IPS-NIHi11 (cell line): ENCODE data around the gene TPRN.

Experiments
- DNase-seq: peaks from one replicate; pipeline ENCODE4 v3.0.0; 2012; ENCODE audit warnings: mixed read lengths, low spot score

Gene TPRN

DNA sequence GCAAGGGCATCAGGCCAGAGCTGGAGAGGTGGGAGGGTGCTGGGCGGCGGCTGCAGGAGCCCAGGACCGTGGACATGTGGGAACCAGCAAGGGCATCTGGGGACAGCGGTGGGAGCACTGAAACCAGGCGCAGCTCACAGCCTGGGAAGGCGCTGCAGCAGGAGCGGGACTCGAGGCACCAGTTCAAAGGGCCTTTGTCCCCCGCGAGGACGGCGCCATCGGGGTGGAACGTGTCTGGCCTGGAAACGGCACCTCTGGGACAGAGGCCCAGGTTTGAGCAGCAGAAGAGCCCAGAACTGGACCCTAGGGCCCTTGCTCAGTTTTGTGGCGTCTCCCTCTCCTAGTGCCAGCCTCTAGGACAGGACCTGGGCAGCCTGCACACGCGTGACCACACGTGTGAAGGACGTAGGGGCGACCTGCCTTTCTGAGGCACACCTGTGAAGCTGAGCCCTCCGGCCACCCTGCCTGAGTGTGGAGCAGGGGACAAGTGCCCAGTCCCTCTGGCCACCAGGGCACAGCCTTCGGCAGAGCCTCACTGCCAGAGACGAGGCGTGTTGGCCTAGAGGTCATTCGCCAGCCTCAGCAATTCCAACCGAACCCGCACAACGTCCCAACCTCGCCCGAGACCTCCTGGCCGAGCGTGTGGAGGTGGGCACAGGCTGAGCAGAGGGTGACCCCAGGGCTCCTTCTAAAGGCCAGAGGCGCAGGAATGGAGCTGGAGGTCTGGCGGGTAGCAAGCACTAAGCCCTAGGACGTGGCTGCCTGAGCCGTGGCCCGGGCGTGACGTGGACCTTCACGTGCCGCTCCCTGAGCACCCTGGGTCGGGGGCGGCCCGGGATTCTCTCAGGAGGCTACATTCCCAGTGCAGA lies 26.5 kb downstream of the TPRN start:
- no peak for DNase-seq

DNA sequence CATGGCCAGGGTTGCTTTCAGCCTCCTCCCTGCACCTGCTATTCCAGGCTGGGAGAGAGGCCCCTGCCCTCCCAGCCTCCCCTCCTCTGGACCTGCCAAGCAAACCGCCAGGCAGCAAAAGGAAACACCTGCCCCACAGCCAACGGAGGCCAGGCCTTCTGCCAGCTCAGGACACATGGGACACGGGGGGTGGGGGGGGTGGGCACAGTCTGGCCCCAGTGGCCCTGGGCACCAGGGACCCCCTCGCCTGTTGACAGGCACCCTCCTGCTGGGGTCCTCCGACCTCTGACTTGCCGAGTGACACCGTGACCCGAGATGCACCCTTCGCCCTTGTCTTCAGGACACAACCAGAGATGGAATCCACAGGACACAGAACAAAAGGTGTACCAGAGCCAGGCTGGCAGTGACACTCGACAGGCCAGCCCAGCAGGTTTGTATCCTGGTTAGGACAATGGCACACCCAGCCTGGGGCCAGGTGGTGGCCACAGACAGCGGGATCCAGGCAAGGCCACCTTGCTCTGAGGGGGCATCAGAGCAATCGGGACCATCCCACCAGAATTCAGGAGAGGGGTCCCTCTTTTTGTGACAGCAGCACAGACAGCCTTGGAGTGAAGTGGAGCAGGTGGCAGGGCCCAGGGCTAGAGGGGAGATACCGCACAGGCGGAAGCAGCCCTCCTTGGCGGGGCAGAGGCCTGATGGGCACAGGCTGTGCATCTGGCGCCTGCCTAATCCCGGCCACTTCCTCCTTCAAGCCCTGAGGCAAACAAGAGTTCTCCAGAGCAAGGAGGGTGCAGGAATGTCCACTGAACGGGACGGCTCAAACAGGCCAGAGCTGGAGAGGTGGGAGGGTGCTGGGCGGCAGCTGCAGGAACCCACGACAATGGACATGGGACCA lies 27.4 kb downstream of the TPRN start:
- DNase-seq = no peak

DNA sequence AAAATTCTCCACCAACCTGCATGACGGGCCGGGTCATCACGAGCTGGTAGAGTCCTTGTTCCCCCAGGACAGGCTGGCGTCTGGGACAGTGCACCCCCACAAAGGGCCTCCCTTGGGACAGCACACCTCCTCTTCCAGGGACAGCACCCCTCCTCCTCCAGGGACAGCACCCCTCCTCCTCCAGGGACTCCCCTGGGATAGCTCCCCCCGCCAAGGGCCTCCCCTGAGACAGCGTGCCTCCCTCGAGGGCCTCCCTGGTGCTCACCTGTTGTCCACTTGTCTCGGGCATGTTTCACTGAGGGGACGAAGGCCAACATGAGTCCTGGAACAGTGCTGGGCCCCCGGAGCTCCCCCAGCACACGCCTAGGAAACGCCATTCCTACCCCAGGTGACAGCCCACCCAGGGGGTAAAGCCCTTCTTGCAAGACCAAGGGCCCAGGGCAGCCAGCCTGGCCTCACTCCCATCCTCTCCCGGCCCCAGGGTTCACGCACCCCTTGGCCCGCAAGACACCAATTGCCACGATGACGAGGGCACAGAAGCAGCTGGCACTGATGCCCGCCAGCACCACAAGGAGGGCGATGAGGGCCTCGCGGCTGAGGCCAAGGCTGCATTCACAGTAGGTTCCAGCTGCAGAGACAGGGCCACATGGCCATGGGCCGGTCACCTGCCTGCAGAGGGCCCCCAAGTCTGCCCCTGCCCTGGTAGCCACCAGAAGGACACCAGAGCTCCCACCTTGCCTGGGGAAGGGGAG lies 29.2 kb downstream of the TPRN start:
- no peak for DNase-seq

DNA sequence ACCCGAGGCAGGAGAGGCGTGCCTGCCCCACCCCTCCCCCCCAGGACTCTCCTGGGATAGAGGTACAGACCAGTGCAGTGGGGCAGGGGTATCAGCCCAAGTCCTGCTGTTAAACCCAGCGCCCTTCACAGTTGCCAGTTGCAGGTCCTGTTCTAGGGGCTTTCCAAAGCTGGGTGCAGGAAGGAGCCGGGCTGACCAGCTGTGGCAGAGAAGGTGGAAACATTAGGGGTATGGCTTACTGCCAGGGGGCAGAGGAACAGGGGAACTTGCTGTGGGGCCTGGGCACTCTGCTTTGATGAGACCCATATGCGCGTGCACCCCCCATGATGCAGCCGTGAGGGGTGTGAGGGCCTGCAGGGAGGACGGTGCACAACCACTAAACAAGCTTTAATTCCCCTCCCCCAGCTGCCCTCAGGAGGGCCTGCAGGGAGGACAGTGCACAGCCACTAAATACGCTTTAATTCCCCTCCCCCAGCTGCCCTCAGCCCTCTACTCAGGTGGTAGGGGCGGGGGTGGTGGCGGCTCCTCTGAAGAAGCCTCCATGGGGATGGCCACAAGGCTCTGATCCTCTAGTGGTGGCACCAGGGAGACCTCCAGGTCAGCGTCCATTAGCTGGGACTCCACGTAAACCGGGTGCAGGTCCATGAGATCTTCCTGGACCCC lies 29.9 kb downstream of the TPRN start:
- no peak for DNase-seq

DNA sequence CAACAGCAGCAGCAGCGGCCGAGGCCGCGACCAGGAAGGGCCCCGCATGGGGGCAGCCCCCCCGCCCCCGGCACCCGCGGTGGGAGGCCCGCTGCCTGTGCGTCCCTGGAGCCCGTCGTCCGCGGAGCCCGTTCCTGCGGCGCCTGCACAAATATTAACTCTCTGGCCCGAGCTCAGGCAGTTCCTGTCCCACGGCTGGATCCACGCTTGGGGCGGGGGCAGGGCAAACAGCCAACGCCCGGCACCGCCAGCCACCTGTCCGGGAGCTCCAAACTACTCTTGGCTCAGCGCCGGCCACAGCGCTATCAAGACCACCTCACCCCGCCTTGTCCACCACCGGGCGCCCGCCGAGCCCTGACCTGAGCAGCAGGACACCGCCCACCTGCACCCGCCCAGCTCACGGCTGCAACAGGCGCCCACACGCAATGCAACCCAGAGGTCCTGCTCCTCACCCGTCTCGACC lies 30.6 kb downstream of the TPRN start, which contains the start of gene LRRC26:
TSS of gene LRRC26 (minus strand) at position 156 of the 463 bp plus-strand sequence. CDS start at position 48, 108 bp downstream.
- no peak for DNase-seq

DNA sequence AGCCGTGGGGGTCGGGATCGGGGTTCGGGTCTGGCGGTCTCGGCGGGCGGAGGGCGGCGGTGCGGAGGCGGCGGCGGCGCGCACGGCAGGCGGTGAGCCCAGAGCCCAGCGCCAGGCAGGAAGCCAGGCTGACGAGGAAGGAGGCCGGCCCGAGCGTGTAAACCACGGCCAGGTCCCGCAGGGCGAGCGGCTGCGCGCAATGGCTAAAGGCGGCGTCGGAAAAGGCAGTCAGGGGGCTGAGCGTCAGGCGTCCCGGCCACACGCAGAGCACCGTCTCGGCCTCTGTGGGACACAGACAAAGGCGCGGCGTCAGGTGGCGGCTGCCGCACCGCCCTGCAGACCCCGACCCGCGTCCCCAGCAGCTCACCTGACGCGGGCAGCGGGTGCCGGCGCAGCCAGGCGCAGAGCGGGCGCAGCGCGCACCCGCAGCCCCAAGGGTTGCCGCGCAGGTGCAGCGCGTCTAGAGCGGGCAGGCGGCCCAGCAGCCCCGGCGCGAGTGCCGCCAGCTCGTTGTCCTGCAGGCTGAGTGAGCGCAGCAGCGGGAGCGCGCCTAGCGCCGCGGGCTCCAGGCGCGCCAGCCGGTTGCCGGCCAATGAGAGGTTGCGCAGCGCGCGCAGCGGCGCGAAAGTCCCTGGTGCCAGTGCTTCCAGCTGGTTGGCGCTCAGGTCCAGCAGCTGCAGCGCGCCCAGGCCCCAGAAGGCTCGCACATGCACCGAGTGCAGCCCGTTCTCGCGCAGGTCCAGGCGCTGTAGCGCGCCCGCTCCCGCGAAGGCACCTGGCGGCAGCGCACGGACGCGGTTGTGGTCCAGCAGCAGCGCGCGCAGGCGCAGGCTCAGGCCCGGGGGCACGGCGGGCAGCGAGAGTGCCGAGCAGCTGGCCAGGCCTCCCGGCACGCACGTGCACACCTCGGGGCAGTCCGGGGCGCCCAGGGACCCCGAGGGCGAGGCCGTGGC lies 31.4 kb downstream of the TPRN start:
- DNase-seq = peak; percentile 93

DNA sequence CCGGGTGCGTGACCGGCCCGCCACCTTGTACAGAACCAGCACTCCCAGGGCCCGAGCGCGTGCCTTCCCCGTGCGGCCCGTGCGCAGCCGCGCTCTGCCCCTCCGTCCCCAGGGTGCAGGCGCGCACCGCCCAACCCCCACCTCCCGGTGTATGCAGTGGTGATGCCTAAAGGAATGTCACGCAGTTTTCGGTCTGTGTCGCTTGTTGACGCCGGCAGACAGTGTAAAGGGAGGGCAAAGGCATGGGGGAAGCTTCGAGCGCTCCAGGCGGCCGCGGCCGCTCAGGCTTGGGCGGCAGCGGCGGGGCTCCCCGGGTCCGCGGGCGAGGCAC lies 32.0 kb downstream of the TPRN start:
- DNase-seq = no peak

DNA sequence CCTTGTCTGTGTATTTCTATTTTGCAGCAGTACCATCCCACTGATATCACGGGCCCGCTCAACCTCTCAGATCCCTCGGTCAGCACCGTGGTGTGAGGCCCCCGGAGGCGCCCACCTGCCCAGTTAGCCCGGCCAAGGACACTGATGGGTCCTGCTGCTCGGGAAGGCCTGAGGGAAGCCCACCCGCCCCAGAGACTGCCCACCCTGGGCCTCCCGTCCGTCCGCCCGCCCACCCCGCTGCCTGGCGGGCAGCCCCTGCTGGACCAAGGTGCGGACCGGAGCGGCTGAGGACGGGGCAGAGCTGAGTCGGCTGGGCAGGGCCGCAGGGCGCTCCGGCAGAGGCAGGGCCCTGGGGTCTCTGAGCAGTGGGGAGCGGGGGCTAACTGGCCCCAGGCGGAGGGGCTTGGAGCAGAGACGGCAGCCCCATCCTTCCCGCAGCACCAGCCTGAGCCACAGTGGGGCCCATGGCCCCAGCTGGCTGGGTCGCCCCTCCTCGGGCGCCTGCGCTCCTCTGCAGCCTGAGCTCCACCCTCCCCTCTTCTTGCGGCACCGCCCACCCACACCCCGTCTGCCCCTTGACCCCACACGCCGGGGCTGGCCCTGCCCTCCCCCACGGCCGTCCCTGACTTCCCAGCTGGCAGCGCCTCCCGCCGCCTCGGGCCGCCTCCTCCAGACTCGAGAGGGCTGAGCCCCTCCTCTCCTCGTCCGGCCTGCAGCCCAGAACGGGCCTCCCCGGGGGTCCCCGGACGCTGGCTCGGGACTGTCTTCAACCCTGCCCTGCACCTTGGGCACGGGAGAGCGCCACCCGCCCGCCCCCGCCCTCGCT lies 32.6 kb downstream of the TPRN start:
- peak; percentile 59 for DNase-seq

DNA sequence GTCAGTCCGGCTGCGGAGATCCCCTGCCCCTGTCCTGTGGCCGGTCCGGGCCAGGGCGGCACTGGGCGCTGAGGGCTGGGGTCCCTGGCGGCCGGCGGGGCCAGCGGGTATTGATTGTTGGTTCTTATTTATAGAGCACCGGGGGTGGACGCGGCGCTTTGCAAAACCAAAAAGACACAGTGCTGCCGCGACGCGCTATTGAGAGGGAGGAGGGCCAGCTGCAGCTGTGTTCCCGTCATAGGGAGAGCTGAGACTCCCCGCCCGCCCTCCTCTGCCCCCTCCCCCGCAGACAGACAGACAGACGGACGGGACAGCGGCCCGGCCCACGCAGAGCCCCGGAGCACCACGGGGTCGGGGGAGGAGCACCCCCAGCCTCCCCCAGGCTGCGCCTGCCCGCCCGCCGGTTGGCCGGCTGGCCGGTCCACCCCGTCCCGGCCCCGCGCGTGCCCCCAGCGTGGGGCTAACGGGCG lies 33.2 kb downstream of the TPRN start:
- DNase-seq = no peak

DNA sequence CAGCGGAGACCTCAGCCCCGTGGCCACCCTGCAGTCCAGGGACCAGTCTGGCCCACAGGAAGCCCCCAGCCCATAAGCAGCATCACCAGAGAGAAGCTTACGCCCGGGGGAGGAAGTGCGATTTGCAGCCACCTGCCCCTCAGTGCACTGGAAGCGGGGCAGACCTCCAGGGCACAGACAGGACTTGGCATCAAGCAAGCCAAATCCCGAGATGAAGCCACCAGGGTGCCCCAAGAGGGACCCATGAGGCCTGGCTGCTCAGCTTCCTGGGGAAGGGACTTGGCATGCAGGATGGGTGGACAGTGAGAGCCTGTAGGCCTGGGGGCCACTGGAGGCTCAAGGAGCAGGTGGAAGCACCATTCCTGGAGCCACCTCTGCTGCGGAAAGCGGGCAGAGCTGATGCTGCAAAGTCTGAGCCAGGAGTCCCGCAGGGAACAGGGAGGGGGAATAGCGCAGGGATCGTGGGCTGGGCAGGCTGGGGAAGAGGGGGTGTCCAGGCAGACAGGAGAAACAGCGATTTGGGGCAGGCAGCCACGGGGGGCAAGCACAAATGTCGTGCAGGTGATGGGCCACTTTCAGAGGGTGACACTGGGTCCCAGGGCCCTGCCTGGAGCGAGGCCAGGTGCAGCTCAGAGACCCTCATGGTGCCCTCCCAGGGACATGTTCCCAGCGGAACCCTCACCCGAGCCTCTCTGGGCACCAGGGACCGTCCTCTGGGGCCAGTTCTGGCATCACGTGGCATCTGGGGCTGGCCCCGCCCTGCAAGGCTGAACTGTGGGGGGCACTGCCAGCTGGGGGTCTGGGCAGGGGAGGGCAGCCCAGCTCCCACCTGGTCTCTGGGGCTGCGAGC lies 33.9 kb downstream of the TPRN start:
- DNase-seq = no peak

DNA sequence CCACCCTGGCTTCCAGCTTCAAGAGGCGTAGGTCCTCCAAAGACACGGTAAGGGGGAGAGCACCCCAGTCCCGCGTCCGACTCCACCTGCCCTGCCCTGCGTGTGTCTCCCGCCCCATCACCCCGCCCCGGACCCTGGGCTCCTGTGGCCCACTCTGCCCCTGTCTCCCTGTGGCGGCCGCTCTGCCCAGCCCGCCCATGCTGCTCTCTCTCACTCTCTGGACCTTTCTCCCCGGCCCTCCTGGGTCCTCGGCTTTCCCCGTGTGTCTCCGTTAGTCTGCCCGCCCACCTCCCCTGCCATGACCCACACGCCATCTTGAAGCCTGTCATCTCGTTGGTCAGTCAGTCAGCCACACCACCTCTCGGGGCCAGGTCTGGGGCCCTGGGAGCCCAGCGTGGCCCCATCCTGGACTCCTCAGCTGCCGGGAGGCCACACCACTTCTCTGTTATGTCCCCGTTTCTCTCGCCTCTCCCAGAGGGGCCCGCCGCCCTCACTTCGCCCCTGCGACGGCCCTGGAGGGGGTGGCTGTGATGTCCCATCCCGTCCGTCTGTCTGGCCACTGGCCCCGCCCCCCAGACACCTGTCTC lies 35.2 kb downstream of the TPRN start:
- DNase-seq = no peak

DNA sequence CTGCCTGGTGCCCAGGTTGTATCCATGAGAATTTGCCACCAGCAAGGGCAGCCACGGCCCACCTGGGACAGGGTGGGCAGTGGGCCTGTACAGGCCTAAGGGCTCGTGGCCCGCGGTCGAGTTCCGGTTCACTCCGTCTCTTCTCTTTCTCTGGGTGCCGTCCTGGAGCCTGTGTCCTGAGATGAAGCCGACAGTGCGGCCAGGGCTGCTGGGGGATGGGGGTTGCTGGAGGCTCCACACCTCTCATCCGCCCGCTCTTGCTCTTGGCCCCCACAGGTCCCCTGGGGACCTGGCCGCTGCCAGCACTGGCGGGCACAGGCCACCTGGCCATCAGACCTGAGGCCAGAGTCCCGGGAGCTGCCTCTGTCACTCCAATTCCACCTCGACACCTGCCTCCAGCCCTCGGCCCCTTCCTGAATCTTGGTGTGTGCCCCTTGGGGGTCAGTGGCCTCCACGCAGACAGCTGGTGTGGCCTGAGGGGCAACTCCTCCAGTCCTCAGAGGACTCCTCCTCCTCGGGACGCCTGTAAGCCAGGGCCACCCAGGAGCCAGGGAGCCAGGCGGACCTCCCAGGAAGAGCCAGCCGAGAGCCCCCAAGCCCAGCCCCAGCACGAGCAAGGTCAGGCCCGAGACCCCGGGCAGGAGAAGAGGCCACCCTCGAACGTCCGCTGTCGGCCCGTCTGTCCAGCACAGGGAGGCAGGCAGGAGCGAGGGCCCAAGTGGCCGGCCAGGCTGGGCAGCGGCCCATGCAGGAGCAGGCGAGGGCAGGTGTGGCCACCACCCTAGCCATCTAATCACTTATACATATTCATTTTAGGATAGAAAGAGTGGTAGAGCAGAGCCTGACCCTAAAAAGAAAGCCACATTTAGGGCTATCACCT lies 35.9 kb downstream of the TPRN start:
- DNase-seq = no peak

DNA sequence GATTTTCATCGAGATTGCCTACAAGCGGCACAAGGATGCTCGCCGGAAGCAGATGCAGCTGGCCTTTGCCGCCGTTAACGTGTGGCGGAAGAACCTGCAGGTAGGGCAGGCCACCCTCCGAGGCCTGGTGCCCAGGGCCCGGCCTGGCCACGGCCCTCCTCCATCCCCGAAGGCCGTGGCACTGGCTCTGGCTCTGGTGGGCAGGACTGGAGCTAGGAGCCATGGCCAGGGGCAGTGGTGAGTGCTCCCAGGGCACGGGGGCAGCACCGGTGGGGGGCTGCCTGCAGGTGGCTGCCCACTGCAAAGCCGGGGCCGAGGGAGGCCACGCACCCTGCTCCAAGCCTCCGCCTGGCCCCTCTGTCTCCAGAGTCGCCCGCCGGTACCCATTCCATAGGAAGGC lies 36.7 kb downstream of the TPRN start:
- DNase-seq = no peak

DNA sequence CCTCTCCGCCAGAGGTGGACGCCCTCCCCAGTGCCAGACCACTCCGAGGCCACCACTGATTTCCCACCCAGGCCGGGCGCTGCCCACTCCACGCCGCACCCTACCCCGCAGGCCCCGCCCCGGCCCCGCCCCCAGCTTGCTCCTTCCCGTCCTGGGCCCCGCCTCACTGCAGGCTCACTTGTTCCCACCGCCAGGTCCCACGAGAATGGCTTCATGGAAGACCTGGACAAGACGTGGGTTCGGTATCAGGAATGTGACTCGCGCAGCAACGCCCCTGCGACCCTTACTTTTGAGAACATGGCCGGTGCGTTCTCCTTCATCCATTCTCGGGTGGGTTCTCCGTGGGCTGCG lies 37.2 kb downstream of the TPRN start:
- peak; percentile 60 for DNase-seq

DNA sequence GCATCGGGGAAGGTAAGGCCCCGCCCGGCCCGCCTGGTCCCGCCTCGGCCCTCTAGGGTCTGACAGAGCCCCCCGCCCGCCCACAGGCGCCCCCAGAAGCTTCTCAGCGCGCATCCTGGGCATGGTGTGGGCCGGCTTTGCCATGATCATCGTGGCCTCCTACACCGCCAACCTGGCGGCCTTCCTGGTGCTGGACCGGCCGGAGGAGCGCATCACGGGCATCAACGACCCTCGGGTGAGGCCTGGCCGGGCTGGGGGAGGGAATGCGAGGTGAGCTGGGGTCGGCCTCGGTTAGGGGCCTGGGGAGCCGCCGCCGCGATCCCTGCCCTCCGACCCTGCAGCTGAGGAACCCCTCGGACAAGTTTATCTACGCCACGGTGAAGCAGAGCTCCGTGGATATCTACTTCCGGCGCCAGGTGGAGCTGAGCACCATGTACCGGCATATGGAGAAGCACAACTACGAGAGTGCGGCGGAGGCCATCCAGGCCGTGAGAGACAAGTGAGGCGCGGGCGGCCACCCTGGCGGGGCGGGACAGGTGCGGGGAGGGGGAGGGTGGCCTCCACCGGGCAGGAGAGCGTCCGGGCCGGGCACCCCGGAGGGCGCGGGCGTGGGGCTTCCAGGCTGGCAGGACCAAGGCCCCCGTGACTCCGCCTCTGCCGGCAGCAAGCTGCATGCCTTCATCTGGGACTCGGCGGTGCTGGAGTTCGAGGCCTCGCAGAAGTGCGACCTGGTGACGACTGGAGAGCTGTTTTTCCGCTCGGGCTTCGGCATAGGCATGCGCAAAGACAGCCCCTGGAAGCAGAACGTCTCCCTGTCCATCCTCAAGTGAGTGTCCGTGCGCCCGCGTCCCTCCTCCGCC lies 37.8 kb downstream of the TPRN start:
- DNase-seq = peak; percentile 50
